COLO668 (cell line): ENCODE results near the gene COQ6.
"Not testable (repeated sequence)": the region's sequence is repeated elsewhere in the genome, so short reads cannot be mapped to it uniquely, and the experiment has no call there.

Experiments
- DNase-seq: peaks from one replicate; lab custom pipeline; 2025; ENCODE audit not compliant: unreplicated experiment; lab: John Stamatoyannopoulos, UW

The COQ6 gene

GRCh38 chr14:73949752-73950734 lies at the start of gene COQ6, which contains the start of gene FAM161B:
TSS of gene COQ6 (plus strand) at chr14:73950302. CDS start at chr14:73950333, 31 bp downstream.
TSS of gene FAM161B (minus strand) at chr14:73950094. CDS start at chr14:73950026, 68 bp downstream.
- peak; percentile 96 for DNase-seq

DNA sequence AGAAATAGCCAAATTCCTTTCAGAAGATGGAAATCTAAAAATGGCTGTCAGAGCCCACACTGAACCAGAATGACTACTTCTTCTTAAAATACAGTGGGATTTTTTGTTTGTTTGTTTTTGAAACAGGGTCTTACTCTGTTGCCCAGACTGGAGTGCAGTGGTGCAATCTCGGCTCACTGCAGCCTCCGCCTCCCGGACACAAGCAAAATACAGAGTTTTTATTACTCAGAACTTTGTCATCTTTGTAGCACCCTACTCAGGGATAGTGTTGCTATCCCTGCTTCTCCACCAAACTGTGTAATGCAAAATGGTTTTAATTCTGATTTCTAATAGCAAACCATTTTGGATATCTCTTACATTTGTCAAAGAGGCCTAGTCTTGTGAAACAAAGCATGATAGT lies 47.1 kb upstream of the COQ6 start:
- DNase-seq = no peak

GRCh38 chr14:73909681-73910080 lies 40.4 kb upstream of the COQ6 start:
- no peak for DNase-seq

- no peak for DNase-seq
These were observed 36.8 kb upstream of the COQ6 start for GRCh38 chr14:73913256-73913655.

- DNase-seq = no peak
These were observed 33.8 kb upstream of the COQ6 start for GRCh38 chr14:73916324-73916723.

DNA sequence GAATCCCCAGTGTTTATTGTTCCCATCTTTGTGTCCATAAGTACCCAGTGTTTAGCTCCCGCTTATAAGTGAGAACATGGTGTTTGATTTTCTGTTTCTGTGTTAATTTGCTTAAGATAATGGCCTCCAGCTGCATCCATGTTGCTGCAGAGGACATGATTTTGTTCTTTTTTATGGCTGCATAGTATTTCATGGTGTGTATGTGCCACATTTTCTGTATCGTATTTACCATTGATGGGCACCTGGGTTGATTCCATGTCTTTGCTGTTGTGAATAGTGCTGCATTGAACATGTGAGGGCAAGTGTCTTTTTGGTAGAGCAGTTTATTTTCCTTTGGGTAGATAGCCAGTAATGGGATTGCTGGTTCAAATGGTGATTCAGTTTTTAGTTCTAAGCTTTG lies 30.6 kb upstream of the COQ6 start:
- DNase-seq = not testable (repeated sequence)

- no peak for DNase-seq
These were observed 25.8 kb upstream of the COQ6 start for GRCh38 chr14:73924337-73924736.

- DNase-seq = no peak
These were observed 14.4 kb upstream of the COQ6 start for GRCh38 chr14:73935666-73936065.

DNA sequence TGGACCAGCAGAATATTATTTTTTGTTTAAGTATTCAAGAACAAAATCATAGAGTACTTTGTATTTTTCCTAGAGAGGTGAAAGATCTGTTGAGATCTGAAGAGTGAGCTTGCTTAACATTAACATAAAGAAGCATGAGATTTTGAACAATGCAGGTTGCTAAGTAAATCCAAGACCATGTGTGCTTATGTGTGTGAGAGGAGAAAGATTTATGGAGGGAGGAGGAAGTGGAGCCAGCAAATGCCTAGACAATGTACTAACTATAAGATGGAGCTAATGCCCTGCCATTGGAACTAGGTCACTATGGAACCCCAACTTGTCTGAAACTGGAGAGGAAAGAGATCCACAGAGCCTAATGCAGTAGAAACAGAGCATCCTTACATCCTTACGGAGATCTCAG lies 13.6 kb upstream of the COQ6 start:
- no peak for DNase-seq

DNA sequence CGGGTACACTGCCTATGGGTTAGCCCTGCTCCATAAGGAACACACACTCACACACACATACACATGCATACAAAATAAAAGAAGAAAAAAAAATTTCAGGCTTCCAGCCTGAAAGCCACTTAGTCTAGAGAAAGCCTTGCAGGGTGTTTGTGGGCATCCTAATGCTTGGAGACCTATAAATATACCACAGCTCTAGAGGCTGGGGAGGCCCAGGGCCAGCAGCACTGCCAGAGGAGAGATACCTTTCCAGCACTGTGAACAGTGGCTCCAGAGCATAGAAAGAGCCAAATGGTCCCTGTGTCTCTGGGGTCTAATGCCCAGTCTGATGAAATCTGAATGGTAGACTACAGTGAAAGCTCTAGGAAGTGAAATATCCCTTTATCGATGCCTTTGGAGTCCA lies 13.1 kb upstream of the COQ6 start:
- no peak for DNase-seq

- no peak for DNase-seq
These were observed 7.9 kb upstream of the COQ6 start for GRCh38 chr14:73942180-73942579.

DNA sequence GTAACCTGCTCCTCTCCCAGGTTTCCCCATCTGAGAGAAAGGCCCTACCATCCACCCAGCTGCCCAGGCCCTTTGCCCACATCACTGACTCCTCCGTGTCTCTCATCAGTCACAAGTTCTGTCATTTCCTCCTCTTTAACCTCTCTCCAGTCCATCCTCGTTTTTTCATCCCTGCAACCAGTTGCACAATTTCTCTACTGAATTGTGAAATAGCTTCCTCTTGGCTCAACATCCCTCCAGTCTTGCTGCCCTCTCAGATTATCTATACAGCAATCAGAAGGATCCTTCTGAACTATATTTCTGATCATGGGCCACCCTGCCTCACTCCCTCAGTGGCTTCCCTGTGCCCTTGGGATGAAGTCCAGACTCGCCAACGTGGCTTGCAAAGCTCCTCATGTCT lies 7.0 kb upstream of the COQ6 start:
- DNase-seq = no peak

DNA sequence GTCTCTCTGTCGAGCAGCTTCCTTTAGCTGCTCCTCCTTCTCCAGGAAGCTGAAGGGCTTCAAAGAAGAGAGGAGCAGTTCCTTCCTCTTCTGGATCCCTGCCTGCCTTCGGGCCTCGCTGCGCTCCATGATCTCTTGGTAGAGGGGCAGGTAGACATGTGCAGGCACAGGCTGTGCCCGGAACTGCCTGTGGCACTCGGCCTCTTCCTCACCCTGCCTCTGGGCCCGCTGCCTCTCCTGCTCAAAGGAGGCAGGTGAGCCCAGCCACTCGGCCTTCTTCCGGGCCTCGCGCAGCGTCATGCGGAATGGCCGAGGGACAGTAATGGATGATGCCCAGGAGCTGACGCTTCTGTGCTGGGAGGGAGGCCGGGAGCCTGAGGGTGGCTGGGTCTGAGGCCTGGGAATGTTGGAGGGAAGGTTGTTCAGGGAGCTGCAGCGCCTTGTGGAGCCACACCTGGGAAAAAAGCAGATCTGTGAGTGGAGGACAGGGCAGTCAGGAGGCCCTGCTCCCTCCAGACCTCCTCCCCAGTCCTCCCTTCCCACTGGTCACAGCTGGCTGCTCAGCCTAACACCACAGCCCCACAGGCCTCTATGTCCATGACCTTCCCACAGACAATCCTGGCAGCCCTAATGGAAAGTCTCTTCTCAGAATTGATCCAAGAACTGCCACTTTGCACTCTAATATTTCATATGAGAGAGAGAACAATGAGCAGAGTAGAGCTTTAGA lies 5.5 kb upstream of the COQ6 start:
- no peak for DNase-seq

DNA sequence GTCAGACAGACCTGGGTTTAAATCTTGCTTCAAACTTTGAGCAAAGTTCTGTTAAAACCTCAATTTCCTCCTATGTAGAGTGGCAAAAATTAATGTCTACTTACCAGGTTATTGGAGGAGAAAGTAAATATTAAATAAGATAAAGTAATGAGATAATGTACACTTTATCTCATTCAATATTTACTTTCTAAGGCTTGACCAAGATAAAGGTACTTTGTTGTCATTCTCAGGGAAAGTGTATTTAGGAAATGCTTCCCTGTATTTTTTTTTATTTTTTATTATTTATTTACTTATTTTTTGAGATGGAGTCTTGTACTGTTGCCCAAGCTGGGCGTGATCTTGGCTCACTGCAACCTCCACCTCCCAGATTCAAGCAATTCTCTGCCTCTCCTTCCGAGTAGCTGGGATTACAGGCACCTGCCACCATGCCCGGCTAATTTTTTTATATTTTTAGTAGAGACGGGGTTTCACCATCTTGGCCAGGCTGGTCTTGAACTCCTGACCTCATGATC lies 4.9 kb upstream of the COQ6 start:
- DNase-seq = no peak

- no peak for DNase-seq
These were observed 3.6 kb downstream of the COQ6 start for GRCh38 chr14:73953731-73954130.

DNA sequence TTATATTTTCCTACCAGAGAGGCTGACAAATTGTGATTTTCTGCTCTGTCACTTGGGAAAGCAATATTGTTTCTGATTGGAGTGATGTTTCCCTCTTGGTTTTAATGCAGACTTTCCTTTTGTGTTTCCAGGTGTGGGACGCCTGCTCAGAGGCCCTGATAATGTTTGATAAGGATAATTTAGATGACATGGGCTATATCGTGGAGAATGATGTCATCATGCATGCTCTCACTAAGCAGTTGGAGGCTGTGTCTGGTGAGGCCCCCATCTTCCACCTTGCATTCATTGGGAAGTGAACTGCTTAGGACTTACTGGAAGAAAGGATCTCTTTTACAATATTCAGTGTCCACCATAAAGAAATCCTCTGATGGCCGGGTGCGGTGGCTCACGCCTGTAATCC lies 5.6 kb downstream of the COQ6 start:
- no peak for DNase-seq

DNA sequence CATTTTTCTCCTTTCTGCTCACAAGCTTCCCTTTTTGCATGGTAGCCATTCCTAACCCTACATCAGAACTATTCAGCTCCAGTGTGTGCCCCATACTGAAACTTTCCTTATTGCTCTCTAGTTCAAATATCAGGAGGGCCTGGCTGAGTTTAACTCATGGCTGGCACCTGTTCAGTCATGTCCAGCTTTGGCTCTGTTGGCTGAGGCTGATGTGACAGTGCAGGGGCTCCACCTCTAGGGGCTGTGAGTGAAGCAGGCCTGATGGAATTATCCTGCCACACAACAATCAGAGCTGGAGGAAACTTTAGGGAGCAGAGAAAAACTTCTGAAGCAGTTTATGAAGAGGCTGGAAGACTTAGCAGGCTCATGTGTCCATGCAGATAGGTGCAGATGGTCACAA lies 8.5 kb downstream of the COQ6 start:
- DNase-seq = no peak

- no peak for DNase-seq
These were observed 11.1 kb downstream of the COQ6 start for GRCh38 chr14:73961192-73961591.

DNA sequence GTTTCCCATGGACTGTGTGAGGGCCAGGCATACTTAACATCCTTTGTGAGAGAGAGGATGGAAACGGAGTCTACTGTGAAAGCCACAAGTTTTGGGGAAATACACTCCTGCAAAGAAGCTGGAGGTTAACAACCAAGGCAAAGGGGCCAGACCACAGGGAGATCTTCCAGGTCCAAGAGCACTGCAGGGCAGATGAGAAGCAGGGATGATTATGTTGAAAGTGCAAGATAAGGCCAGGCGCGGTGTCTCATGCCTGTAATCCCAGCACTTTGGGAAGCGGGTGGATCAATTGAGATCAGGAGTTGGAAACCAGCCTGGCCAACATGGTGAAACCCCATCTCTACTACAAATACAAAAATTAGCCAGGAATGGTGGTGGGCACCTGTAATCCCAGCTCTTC lies 15.1 kb downstream of the COQ6 start:
- DNase-seq = no peak

DNA sequence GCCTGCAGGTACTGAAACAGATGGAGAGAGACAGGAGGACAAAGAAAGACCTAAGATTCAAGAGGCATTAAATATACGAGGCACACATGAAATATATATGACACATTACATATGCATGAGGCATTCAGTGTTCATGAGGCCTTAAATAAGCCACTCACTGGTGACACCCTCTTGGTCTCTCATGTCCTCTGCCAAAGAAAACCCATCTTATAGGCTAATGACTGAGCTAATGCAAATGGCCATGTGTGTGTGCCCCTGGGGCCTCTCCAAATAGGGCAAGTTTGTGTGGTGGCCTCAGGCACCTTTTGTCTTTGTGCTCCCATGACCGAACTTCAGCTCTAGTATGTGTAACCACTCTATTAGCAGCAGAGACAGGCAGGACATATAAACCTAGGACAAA lies 18.8 kb downstream of the COQ6 start:
- DNase-seq = no peak

- no peak for DNase-seq
These were observed 23.4 kb downstream of the COQ6 start for GRCh38 chr14:73973497-73973896.

GRCh38 chr14:73976125-73976524 lies 26.0 kb downstream of the COQ6 start:
- DNase-seq = no peak
